Breast epithelium (tissue), 4 donors: ENCODE measurements around the gene RBM39. TPM values are rescaled to one million over a fixed set of nuclear protein-coding genes. Genes with fewer than 3 reads are reported as not detected.
"Not testable (repeated sequence)": the region's sequence is repeated elsewhere in the genome, so short reads cannot be mapped to it uniquely, and the experiment has no call there.

Experiments used
- DNase-seq, 2 donors: peaks; one replicate each; pipeline ENCODE4 v3.0.0-alpha.2; 2019; ENCODE audit warnings: low spot score in 2 of 2
- H3K27ac ChIP-seq, 2 donors: fragments of 200-600 bp; sonication (generic) in 1 of 2; one replicate each; pipeline ENCODE4 v1.5.1; 2016 to 2019; ENCODE audit warnings: mild to moderate bottlenecking in 1 of 2
- H3K27me3 ChIP-seq, 2 donors: fragments of 200-600 bp; sonication (generic) in 1 of 2; one replicate each; pipeline versions ENCODE4 v1.5.1 to v1.6.0; 2017 to 2019; ENCODE audit warnings: control low read depth in 1 of 2, mild to moderate bottlenecking in 1 of 2
- H3K36me3 ChIP-seq: fragments of 200-600 bp; one replicate; pipeline ENCODE4 v1.5.1; 2019
- H3K4me1 ChIP-seq, 2 donors: fragments of 200-600 bp; sonication (generic); one replicate each; pipeline ENCODE4 v1.5.1; 2016 to 2019; ENCODE audit warnings: control low read depth in 1 of 2
- H3K4me3 ChIP-seq, 3 donors: fragments of 200-600 bp; sonication (generic); 1 replicate in 2 of 3; 2 replicates in 1 of 3; pipeline ENCODE4 v1.5.1; 2016 to 2019; ENCODE audit warnings: mild to moderate bottlenecking in 3 of 3, moderate library complexity in 2 of 3
- H3K9me3 ChIP-seq, 2 donors: fragments of 200-600 bp; sonication (generic) in 1 of 2; one replicate each; pipeline ENCODE4 v1.5.1; 2016 to 2019; ENCODE audit warnings: control low read depth in 1 of 2
- POLR2A ChIP-seq: fragments of 450-650 bp; IDR thresholded peaks from one replicate; pipeline ENCODE4 v1.6.1; 2016; ENCODE audit warnings: antibody characterized with exemption, mild to moderate bottlenecking, moderate library complexity
- POLR2AphosphoS5 ChIP-seq, 3 donors: sonication (generic); formaldehyde crosslinking; IDR thresholded peaks; one replicate each; pipeline ENCODE4 v1.6.1; 2017; ENCODE audit warnings: antibody characterized with exemption in 3 of 3
- intact Hi-C: fragments of 100-400 bp; cut with DNase I; formaldehyde crosslinking; loops from one replicate; pipeline ENCODE4 v1.15.1; 2023; ENCODE audit warnings: low total_unique reads
- total RNA-seq, 3 donors: library from RNA; depleted of rRNA; stranded (reverse); fragments of >200 nt; gene quantifications; one replicate each; pipeline ENCODE4 v1.1.0, GENCODE V29; 2016
- TF ChIP-seq, protein P1 (sequence below), 3 donors: fragments of 450-650 bp; IDR thresholded peaks; one replicate each; pipeline ENCODE4 v1.5.1; 2016 to 2017; ENCODE audit warnings: antibody characterized with exemption in 3 of 3, mild to moderate bottlenecking in 3 of 3, moderate library complexity in 3 of 3

Gene RBM39
- total RNA-seq, 3 donors from 2014 or later, result 305 to 660 (median 527) TPM

DNA sequence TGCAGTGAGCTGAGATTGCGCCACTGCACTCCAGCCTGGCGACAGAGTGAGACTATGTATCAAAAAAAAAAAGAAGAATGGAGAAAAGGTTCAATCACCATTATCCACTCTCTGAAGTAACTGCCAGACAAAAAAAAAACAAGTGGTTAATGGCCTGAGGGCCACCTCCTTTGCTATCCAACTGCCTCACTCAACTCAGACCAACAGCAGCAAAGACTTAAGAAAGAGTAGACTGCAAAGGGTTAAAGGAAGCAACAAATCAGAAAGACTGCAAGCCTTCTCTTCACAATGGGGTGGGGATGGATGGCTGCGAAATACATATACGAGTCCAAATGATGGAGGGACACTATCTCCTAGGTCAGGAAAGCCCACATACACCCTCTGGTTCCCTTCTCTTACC lies 46.1 kb downstream of the RBM39 start:
- Histone ChIP-seq H3K4me1 (peaks cover 5 to 6% of the 10 kb centered on the region in 2 donors), H3K27me3 (no peaks in the 10 kb centered on the region), H3K27ac (no peak overlapping the region), H3K4me3 (no peak overlapping the region), H3K9me3 (no peaks in the 10 kb centered on the region), H3K36me3 (no peaks in the 10 kb centered on the region)
- no peak for DNase-seq
- intact Hi-C loops, result no loop called here
- TF ChIP-seq, protein P1, sequence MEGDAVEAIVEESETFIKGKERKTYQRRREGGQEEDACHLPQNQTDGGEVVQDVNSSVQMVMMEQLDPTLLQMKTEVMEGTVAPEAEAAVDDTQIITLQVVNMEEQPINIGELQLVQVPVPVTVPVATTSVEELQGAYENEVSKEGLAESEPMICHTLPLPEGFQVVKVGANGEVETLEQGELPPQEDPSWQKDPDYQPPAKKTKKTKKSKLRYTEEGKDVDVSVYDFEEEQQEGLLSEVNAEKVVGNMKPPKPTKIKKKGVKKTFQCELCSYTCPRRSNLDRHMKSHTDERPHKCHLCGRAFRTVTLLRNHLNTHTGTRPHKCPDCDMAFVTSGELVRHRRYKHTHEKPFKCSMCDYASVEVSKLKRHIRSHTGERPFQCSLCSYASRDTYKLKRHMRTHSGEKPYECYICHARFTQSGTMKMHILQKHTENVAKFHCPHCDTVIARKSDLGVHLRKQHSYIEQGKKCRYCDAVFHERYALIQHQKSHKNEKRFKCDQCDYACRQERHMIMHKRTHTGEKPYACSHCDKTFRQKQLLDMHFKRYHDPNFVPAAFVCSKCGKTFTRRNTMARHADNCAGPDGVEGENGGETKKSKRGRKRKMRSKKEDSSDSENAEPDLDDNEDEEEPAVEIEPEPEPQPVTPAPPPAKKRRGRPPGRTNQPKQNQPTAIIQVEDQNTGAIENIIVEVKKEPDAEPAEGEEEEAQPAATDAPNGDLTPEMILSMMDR (IDR thresholded peaks at IDR 0.05), result no peak
- TF ChIP-seq POLR2A, result no peak
- TF ChIP-seq POLR2AphosphoS5 (IDR thresholded peaks at IDR 0.05), result no peak

DNA sequence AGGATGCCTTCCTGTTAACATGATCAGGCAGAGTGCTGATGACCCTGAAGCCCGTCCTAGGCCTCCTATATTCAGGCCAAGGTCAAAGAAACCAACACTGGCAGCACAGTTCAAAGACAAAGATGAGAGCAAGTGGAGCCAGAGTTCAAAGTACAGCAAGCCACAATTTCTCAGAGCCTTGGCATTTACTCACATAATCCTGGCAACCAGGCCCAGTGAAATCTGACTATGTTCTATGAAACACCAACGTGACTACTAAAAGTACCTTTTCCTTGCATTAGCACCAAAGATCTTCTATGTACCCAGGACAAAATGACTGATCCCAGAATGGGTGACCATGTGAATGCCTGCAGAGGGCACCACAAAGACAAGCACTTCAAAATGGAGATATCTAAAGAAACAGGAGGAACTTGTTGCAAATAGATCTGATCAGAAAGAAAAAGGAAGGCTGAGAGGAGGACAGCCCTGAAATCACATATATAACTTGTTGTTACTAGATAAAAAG lies 46.8 kb downstream of the RBM39 start:
- peaks cover 3 to 6% of the 10 kb centered on the region in 2 donors for H3K4me1 ChIP-seq
- H3K27ac ChIP-seq, result no peak overlapping the region
- no peak overlapping the region for H3K4me3 ChIP-seq
- no peaks in the 10 kb centered on the region for H3K27me3 ChIP-seq
- H3K9me3 ChIP-seq, result no peaks in the 10 kb centered on the region
- intact Hi-C loops, result no loop called here
- H3K36me3 ChIP-seq, result no peaks in the 10 kb centered on the region
- DNase-seq, result no peak
- TF ChIP-seq, protein P1 (IDR thresholded peaks at IDR 0.05), result no peak
- TF ChIP-seq POLR2A (no peak), POLR2AphosphoS5 (IDR thresholded peaks at IDR 0.05) (no peak)

DNA sequence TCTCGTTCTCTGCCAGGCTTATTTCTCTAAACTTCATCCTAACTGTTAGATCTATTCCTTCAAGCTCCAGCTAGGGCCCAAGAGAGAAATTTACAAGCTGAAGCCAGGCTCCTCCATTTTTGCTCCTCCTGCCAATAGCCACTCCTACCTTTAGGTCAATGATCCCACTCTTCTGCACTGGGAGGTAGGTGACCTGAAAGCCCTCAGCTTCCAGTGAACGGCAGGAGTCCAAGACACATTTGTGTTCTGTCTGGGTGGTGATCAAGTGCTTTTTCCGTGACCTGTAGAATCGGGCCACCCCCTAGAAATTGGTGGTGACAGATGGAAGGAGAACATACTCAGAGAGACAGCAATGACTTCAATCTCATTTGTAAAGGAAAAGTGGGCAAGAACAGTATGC lies 51.8 kb downstream of the RBM39 start:
- DNase-seq, result no peak
- Histone ChIP-seq H3K9me3 (no peaks in the 10 kb centered on the region), H3K4me3 (no peak overlapping the region), H3K4me1 (no peaks in the 10 kb centered on the region), H3K36me3 (no peaks in the 10 kb centered on the region), H3K27me3 (no peaks in the 10 kb centered on the region), H3K27ac (no peak overlapping the region)
- TF ChIP-seq, protein P1 (IDR thresholded peaks at IDR 0.05), result no peak
- TF ChIP-seq POLR2AphosphoS5 (IDR thresholded peaks at IDR 0.05) (no peak), POLR2A (no peak)
- intact Hi-C loops, result no loop called here

DNA sequence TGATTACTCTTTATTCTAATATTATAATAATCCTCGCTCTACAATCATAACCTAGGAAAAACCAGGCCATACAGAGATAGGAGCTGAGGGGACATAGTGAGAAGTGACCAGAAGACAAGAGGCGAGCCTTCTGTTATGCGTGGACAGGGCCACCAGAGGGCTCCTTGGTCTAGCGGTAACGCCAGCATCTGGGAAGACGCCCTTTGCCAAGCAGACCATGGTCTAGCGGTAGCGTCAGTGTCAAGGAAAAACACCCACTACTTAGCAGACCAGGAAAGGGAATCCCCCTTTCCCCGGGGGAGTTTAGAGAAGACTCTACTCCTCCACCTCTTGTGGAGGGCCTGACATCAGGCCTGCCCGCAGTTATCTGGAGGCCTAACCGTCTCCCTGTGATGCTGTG lies 55.2 kb downstream of the RBM39 start:
- intact Hi-C loops, DNase-seq, H3K9me3 ChIP-seq, H3K27ac ChIP-seq, H3K4me3 ChIP-seq, H3K4me1 ChIP-seq, H3K27me3 ChIP-seq, H3K36me3 ChIP-seq: not testable (repeated sequence)

DNA sequence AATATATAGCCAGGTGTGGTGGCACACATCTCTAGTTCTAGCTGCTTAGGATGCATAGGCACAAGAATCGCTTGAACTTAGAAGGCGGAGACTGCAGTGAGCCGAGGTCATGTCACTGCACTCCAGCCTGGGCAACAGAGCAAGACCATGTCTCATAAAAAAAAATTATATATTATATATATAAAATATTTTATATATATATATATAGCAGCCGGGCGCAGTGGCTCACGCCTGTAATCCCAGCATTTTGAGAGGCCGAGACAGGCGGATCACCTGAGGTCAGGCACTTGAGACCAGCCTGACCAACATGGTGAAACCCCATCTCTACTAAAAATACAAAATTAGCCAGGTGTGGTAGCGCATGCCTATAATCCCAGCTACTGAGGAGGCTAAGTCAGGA lies 56.7 kb downstream of the RBM39 start:
- intact Hi-C loops, DNase-seq, H3K27me3 ChIP-seq, H3K4me1 ChIP-seq, H3K36me3 ChIP-seq, H3K4me3 ChIP-seq, H3K9me3 ChIP-seq, H3K27ac ChIP-seq: not testable (repeated sequence)

DNA sequence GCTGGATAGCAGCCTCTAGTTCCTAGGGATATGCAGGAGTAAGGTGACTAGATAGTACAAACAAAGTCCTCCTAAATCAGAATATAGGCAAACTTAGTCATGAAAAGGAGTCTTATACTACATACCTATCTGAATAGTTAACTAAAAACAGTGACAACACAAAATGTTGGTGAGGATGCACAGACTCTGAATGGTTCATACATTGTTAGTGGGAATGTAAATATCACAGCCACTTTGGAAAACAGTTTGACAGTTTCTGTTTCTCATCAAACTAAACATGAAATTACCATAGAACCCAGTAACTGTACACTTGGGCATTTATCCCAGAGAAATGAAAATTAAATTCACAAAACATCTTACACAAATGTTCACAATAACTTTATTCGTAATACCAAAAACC lies 60.1 kb downstream of the RBM39 start:
- Histone ChIP-seq H3K36me3 (no peaks in the 10 kb centered on the region), H3K27ac (no peak overlapping the region), H3K4me1 (no peaks in the 10 kb centered on the region), H3K9me3 (no peaks in the 10 kb centered on the region), H3K4me3 (no peak overlapping the region), H3K27me3 (no peaks in the 10 kb centered on the region)
- DNase-seq, result no peak
- intact Hi-C loops, result no loop called here
- TF ChIP-seq, protein P1 (IDR thresholded peaks at IDR 0.05), result no peak
- TF ChIP-seq POLR2AphosphoS5 (IDR thresholded peaks at IDR 0.05) (no peak), POLR2A (no peak)
